ENCODE data around the gene GRID2.

Gene GRID2

GRCh38 chr4:93446038-93446437 is 1142.3 kb downstream of the GRID2 start:
- DNase-seq, result no peak

GRCh38 chr4:93448691-93449293 is 1145.0 kb downstream of the GRID2 start:
- DNase-seq, result no peak

GRCh38 chr4:93451954-93452353 is 1148.2 kb downstream of the GRID2 start:
- no peak for DNase-seq

- DNase-seq, result no peak
Measured at GRCh38 chr4:93461541-93461940, 1157.8 kb downstream of the GRID2 start.

GRCh38 chr4:93466446-93466845 is 1162.7 kb downstream of the GRID2 start:
- no peak for DNase-seq

GRCh38 chr4:93467484-93468155 is 1163.9 kb downstream of the GRID2 start:
- DNase-seq, result no peak

- DNase-seq, result no peak
Measured at GRCh38 chr4:93469560-93469959, 1165.8 kb downstream of the GRID2 start.

GRCh38 chr4:93475730-93476129 is 1172.0 kb downstream of the GRID2 start:
- no peak for DNase-seq

- DNase-seq, result no peak
Measured at GRCh38 chr4:93478805-93479204, 1175.0 kb downstream of the GRID2 start.

- no peak for DNase-seq
Measured at GRCh38 chr4:93480452-93480851, 1176.7 kb downstream of the GRID2 start.

GRCh38 chr4:93495346-93495745 is 1191.6 kb downstream of the GRID2 start:
- no peak for DNase-seq

- DNase-seq, result no peak
Measured at GRCh38 chr4:93501244-93501643, 1197.5 kb downstream of the GRID2 start.

GRCh38 chr4:93501946-93502345 is 1198.2 kb downstream of the GRID2 start:
- DNase-seq, result no peak

- no peak for DNase-seq
Measured at GRCh38 chr4:93502991-93503390, 1199.2 kb downstream of the GRID2 start.

GRCh38 chr4:93513851-93514250 is 1210.1 kb downstream of the GRID2 start:
- no peak for DNase-seq

- no peak for DNase-seq
Measured at GRCh38 chr4:93515208-93515607, 1211.4 kb downstream of the GRID2 start.

GRCh38 chr4:93529692-93530372 is 1226.1 kb downstream of the GRID2 start:
- DNase-seq, result no peak

- no peak for DNase-seq
Measured at GRCh38 chr4:93532234-93532633, 1228.5 kb downstream of the GRID2 start.

- DNase-seq, result peak; percentile 24
Measured at GRCh38 chr4:93540562-93540961, 1236.8 kb downstream of the GRID2 start.

- no peak for DNase-seq
Measured at GRCh38 chr4:93561842-93562241, 1258.1 kb downstream of the GRID2 start.

GRCh38 chr4:93568758-93569157 is 1265.0 kb downstream of the GRID2 start:
- DNase-seq, result no peak

- no peak for DNase-seq
Measured at GRCh38 chr4:93573285-93573684, 1269.5 kb downstream of the GRID2 start.

GRCh38 chr4:93578942-93579341 is 1275.2 kb downstream of the GRID2 start:
- DNase-seq, result no peak

GRCh38 chr4:93605163-93605562 is 1301.4 kb downstream of the GRID2 start:
- no peak for DNase-seq
